K562 (cell line): ENCODE measurements around the gene ERP44. TPM values are rescaled to one million over a fixed set of nuclear protein-coding genes. Genes with fewer than 3 reads are reported as not detected.
A peak's percentile ranks its signal among the peaks of the same experiment; 100 is the strongest.

ENCODE experiments used
- C11orf30 ChIP-seq: fragments of 450-650 bp; IDR thresholded peaks from 2 replicates; pipeline ENCODE4 v1.6.1; 2016; ENCODE audit warnings: low read depth, mild to moderate bottlenecking
- CTCF ChIP-seq, 3 experiments: IDR thresholded peaks in 2 of 3; conservative IDR thresholded peaks in 1 of 3; 2 replicates each; pipeline ENCODE4 v1.5.1; 2011 to 2012; ENCODE audit warnings: low read length in 3 of 3, mild to moderate bottlenecking in 3 of 3, control low read depth in 2 of 3, improper control_type of control experiment in 1 of 3, inconsistent platforms in 1 of 3, low read depth in 1 of 3, mixed read lengths in 1 of 3, moderate library complexity in 1 of 3; ENCODE audit not compliant: insufficient read depth in 2 of 3
- DDX20 ChIP-seq: fragments of 450-650 bp; IDR thresholded peaks from 2 replicates; pipeline ENCODE4 v1.6.1; 2016; ENCODE audit warnings: missing genetic modification characterization, low read depth, mild to moderate bottlenecking, missing compliant biosample characterization, moderate library complexity
- DPF2 ChIP-seq: fragments of 450-650 bp; IDR thresholded peaks from 2 replicates; pipeline ENCODE4 v1.6.1; 2016
- ELF4 ChIP-seq: fragments of 450-650 bp; formaldehyde crosslinking; IDR thresholded peaks from 2 replicates; pipeline ENCODE4 v1.4.0; 2022; ENCODE audit warnings: missing genetic modification characterization
- HDAC2 ChIP-seq: fragments of 450-650 bp; IDR thresholded peaks from 2 replicates; pipeline ENCODE4 v1.6.1; 2016; ENCODE audit warnings: mild to moderate bottlenecking
- HDAC8 ChIP-seq: fragments of 450-650 bp; IDR thresholded peaks from 2 replicates; pipeline ENCODE4 v1.6.1; 2016; ENCODE audit warnings: mild to moderate bottlenecking, missing genetic modification characterization, moderate library complexity, missing compliant biosample characterization
- MECOM ChIP-seq: fragments of 250-450 bp; sonication (Bioruptor Pico); IDR thresholded peaks from 2 replicates; pipeline ENCODE4 v1.8.0; 2022; ENCODE audit warnings: inconsistent platforms
- REST ChIP-seq, 2 experiments: fragments of 450-650 bp; formaldehyde crosslinking in 1 of 2; IDR thresholded peaks; 2 replicates each; pipeline versions ENCODE4 v1.4.0 to v1.6.1; 2014 to 2020; ENCODE audit warnings: mild to moderate bottlenecking in 2 of 2, borderline replicate concordance in 1 of 2, low read depth in 1 of 2
- RNF219 ChIP-seq: fragments of 250-450 bp; sonication (Bioruptor Pico); IDR thresholded peaks from 2 replicates; pipeline ENCODE4 v1.5.0; 2022; ENCODE audit warnings: mild to moderate bottlenecking
- SP2 ChIP-seq: IDR thresholded peaks from 2 replicates; pipeline ENCODE4 v1.6.1; 2011; ENCODE audit warnings: mild to moderate bottlenecking, low read depth, low read length, moderate library complexity; ENCODE audit not compliant: poor library complexity, severe bottlenecking; ENCODE audit errors: extremely low read depth
- TSC22D4 ChIP-seq: fragments of 450-650 bp; IDR thresholded peaks from 2 replicates; pipeline ENCODE4 v1.6.1; 2016; ENCODE audit warnings: missing genetic modification characterization, missing biosample characterization, control low read depth
- USF1 ChIP-seq: sonication (generic); formaldehyde crosslinking; IDR thresholded peaks from 2 replicates; pipeline ENCODE4 v1.9.0; 2022; ENCODE audit warnings: mild to moderate bottlenecking, missing genetic modification reagents
- WHSC1 ChIP-seq: IDR thresholded peaks from one replicate; pipeline ENCODE4 v1.6.1; 2012; ENCODE audit warnings: low read length, control low read depth, inconsistent platforms
- ZNF584 ChIP-seq: fragments of 200-800 bp; sonication (Bioruptor generic); IDR thresholded peaks from 2 replicates; pipeline ENCODE4 v1.6.1; 2016; ENCODE audit warnings: low read depth, mild to moderate bottlenecking, missing genetic modification characterization, missing compliant biosample characterization
- polyA plus RNA-seq, 8 experiments: library from polyadenylated mRNA; depleted of rRNA in 4 of 8; stranded (reverse) in 5 of 8; unstranded in 3 of 8; fragments of >200 nt; fragmentation: Nextera tagmentation in 2 of 8; fragmentation: Illumina TruSeq in 1 of 8; extraction: Ambion mirVana in 2 of 8; extraction: Trizol in 1 of 8; gene quantifications; 2 replicates each; pipeline versions ENCODE4 v1.2.1 to v1.2.3, GENCODE V29; 2011 to 2014; ENCODE audit warnings: inconsistent platforms in 1 of 8, missing spikeins in 1 of 8
- total RNA-seq, 7 experiments: library from RNA; depleted of rRNA in 6 of 7; stranded (reverse); fragments of >200 nt in 6 of 7; fragmentation: Illumina TruSeq in 2 of 7; extraction: Trizol in 2 of 7; gene quantifications; 2 replicates each; pipeline versions ENCODE4 v1.2.1 to v1.2.3, GENCODE V29; 2011 to 2021; ENCODE audit warnings: low replicate concordance in 1 of 7

The ERP44 gene
- total and polyA plus RNA-seq, 9 of the 15 experiments (the other 6 are each of a cell fraction or from before 2014, with no cell fraction given), result 9.2 to 23.4 (median 13.6) TPM

- TF ChIP-seq REST (IDR thresholded peaks at IDR 0.05; ENCODE audit: borderline replicate concordance), result no peak
- no peak for TF ChIP-seq REST (CRISPR knock-in tag; IDR thresholded peaks at IDR 0.05; ENCODE audit: low read depth)
- no peak for TF ChIP-seq MECOM
- no peak for TF ChIP-seq CTCF (IDR thresholded peaks at IDR 0.05 in 2 of 3, conservative IDR thresholded peaks at IDR 0.05 in 1 of 3; ENCODE audit: insufficient read depth in 2 of 3, low read depth in 1 of 3, low read length in 3 of 3)
- no peak for TF ChIP-seq RNF219 (CRISPR knock-in tag)
- TF ChIP-seq C11orf30, result peak; percentile 99
- TF ChIP-seq SP2, result no peak
- no peak for TF ChIP-seq TSC22D4 (tag)
- TF ChIP-seq HDAC2, result no peak
- peak; percentile 69 for TF ChIP-seq DPF2
- no peak for TF ChIP-seq ZNF584 (CRISPR knock-in tag)
- no peak for TF ChIP-seq WHSC1
- TF ChIP-seq ELF4 (CRISPR knock-in tag), result no peak
- no peak for TF ChIP-seq USF1
- TF ChIP-seq DDX20 (tag), result no peak
- no peak for TF ChIP-seq HDAC8 (tag)
These were observed 2.4 kb downstream of the ERP44 start (continued) for GRCh38 chr9:100096378-100096916.
